ENCODE data around the gene ANKS6.

DNA sequence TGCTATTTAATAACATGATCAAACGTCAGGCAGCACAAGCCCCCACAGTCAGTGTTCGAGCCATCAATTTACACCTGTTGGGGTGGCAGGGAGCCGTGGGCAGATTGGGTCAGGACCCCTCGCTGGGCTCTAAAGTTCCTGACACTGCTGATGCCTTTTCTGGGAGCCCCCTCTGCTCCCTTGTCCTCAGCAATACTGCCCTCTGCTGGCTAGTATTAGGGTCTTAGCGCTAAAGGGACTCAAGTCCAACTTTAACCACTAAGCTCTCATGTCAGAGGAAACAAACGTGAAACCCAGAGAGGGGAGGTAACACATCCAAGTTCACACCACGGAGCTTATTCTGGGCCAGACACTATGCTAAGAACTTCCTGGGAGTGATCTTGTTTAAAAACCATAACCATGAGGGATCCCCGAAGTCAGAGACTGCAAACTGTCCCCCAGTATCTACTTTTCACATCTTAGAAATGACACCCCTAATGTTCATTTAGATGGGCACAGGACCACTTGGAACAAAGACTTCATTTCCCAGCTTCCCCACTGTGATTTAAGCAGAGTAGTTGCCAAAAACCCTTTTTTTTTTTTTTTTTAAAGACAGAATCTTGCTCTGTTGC is 20.4 kb downstream of the ANKS6 start:
- TF ChIP-seq POLR2A (IDR thresholded peaks at IDR 0.05; ENCODE audit: low read depth, low read length) (no peak), TAF1 (IDR thresholded peaks at IDR 0.05; ENCODE audit: low read depth, low read length) (no peak), POLR2AphosphoS5 (IDR thresholded peaks at IDR 0.05; ENCODE audit: low read depth, low read length) (no peak)
